K562 (cell line): ENCODE measurements around the gene GPR119.

Source experiments
- FOXM1 ChIP-seq, 2 experiments: fragments of 450-650 bp in 1 of 2; sonication (generic) in 1 of 2; formaldehyde crosslinking in 1 of 2; IDR thresholded peaks; 2 replicates each; pipeline versions ENCODE4 v1.6.1 to v1.9.0; 2017 to 2022; ENCODE audit warnings: low read depth in 2 of 2, mild to moderate bottlenecking in 2 of 2, missing genetic modification reagents in 1 of 2, moderate library complexity in 1 of 2
- TAF1 ChIP-seq: IDR thresholded peaks from 2 replicates; pipeline ENCODE4 v1.6.1; 2011; ENCODE audit warnings: mild to moderate bottlenecking, low read length, moderate library complexity; ENCODE audit not compliant: insufficient read depth, control insufficient read depth, severe bottlenecking; ENCODE audit errors: extremely low read depth
- TF ChIP-seq, protein P1 (sequence below), 3 experiments: IDR thresholded peaks in 2 of 3; conservative IDR thresholded peaks in 1 of 3; 2 replicates each; pipeline ENCODE4 v1.5.1; 2011 to 2012; ENCODE audit warnings: low read length in 3 of 3, mild to moderate bottlenecking in 3 of 3, control low read depth in 2 of 3, improper control_type of control experiment in 1 of 3, inconsistent platforms in 1 of 3, low read depth in 1 of 3, mixed read lengths in 1 of 3, moderate library complexity in 1 of 3; ENCODE audit not compliant: insufficient read depth in 2 of 3
- TF ChIP-seq, protein P2 (sequence below), 2 experiments: fragments of 450-650 bp in 1 of 2; sonication (generic) in 1 of 2; formaldehyde crosslinking in 1 of 2; IDR thresholded peaks; 2 replicates each; pipeline versions ENCODE4 v1.7.1 to v1.9.0; 2016 to 2022; ENCODE audit warnings: inconsistent platforms in 1 of 2, mild to moderate bottlenecking in 1 of 2, missing genetic modification reagents in 1 of 2

DNA sequence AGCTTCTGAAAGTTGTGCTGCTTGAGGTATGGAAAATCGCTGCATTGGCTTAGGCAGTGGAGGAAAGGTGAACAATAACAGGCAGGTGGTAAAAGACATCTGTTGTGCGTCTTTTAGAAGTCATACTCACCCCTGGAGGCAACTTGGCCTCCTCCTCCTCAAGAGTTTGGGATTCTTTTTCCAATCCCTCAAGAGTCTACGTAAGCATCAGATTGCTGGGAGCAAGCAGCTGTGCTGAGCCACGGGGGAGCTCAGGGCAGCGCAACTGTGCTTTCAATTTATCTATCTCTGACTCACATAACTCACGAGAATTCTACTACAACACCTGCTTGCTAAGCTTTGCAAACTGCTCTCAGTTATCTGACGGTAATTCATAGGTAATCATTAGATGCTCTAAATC is 9.9 kb upstream of the GPR119 start:
- no peak for TF ChIP-seq TAF1
- TF ChIP-seq, protein P1, sequence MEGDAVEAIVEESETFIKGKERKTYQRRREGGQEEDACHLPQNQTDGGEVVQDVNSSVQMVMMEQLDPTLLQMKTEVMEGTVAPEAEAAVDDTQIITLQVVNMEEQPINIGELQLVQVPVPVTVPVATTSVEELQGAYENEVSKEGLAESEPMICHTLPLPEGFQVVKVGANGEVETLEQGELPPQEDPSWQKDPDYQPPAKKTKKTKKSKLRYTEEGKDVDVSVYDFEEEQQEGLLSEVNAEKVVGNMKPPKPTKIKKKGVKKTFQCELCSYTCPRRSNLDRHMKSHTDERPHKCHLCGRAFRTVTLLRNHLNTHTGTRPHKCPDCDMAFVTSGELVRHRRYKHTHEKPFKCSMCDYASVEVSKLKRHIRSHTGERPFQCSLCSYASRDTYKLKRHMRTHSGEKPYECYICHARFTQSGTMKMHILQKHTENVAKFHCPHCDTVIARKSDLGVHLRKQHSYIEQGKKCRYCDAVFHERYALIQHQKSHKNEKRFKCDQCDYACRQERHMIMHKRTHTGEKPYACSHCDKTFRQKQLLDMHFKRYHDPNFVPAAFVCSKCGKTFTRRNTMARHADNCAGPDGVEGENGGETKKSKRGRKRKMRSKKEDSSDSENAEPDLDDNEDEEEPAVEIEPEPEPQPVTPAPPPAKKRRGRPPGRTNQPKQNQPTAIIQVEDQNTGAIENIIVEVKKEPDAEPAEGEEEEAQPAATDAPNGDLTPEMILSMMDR (IDR thresholded peaks at IDR 0.05 in 2 of 3, conservative IDR thresholded peaks at IDR 0.05 in 1 of 3; ENCODE audit: insufficient read depth in 2 of 3, low read depth in 1 of 3, low read length in 3 of 3), result no peak
- TF ChIP-seq FOXM1 (IDR thresholded peaks at IDR 0.05; ENCODE audit: low read depth), result no peak
- TF ChIP-seq FOXM1 (CRISPR knock-in tag; IDR thresholded peaks at IDR 0.05; ENCODE audit: low read depth), result no peak
- TF ChIP-seq, protein P2, sequence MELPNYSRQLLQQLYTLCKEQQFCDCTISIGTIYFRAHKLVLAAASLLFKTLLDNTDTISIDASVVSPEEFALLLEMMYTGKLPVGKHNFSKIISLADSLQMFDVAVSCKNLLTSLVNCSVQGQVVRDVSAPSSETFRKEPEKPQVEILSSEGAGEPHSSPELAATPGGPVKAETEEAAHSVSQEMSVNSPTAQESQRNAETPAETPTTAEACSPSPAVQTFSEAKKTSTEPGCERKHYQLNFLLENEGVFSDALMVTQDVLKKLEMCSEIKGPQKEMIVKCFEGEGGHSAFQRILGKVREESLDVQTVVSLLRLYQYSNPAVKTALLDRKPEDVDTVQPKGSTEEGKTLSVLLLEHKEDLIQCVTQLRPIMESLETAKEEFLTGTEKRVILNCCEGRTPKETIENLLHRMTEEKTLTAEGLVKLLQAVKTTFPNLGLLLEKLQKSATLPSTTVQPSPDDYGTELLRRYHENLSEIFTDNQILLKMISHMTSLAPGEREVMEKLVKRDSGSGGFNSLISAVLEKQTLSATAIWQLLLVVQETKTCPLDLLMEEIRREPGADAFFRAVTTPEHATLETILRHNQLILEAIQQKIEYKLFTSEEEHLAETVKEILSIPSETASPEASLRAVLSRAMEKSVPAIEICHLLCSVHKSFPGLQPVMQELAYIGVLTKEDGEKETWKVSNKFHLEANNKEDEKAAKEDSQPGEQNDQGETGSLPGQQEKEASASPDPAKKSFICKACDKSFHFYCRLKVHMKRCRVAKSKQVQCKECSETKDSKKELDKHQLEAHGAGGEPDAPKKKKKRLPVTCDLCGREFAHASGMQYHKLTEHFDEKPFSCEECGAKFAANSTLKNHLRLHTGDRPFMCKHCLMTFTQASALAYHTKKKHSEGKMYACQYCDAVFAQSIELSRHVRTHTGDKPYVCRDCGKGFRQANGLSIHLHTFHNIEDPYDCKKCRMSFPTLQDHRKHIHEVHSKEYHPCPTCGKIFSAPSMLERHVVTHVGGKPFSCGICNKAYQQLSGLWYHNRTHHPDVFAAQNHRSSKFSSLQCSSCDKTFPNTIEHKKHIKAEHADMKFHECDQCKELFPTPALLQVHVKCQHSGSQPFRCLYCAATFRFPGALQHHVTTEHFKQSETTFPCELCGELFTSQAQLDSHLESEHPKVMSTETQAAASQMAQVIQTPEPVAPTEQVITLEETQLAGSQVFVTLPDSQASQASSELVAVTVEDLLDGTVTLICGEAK (IDR thresholded peaks at IDR 0.05), result no peak
- TF ChIP-seq, protein P2 (CRISPR knock-in tag; IDR thresholded peaks at IDR 0.05), result no peak
